Lung (tissue), 12 donors: ENCODE data around the gene RFPL3. TPM values are rescaled to one million over a fixed set of nuclear protein-coding genes. Genes with fewer than 3 reads are reported as not detected.

Source experiments
- ATAC-seq: fragments of 200-7000 bp; cut with Tn5 transposase; one replicate; pipeline ENCODE4 v1.9.1; 2020; ENCODE audit warnings: moderate number of reproducible peaks; ENCODE audit not compliant: insufficient read depth, low FRiP score
- DNase-seq, 3 donors: peaks; one replicate each; pipeline ENCODE4 v3.0.0-alpha.2; 2013 to 2017
- H3K27ac ChIP-seq, 2 donors: one replicate each; pipeline ENCODE4 v1.5.1; 2013; ENCODE audit warnings: mild to moderate bottlenecking in 2 of 2, moderate library complexity in 2 of 2, control low read depth in 1 of 2, inconsistent platforms in 1 of 2, low read depth in 1 of 2, low read length in 1 of 2
- H3K27me3 ChIP-seq, 3 donors: one replicate each; pipeline ENCODE4 v1.5.1; 2013; ENCODE audit warnings: low read length in 2 of 3; ENCODE audit not compliant: control insufficient read depth in 3 of 3, insufficient read depth in 3 of 3
- H3K36me3 ChIP-seq, 4 donors: one replicate each; pipeline ENCODE4 v1.5.1; 2013; ENCODE audit warnings: low read length in 4 of 4, mild to moderate bottlenecking in 1 of 4, moderate library complexity in 1 of 4; ENCODE audit not compliant: control insufficient read depth in 4 of 4, insufficient read depth in 4 of 4
- H3K4me1 ChIP-seq, 5 donors: one replicate each; pipeline ENCODE4 v1.5.1; 2013; ENCODE audit warnings: low read length in 5 of 5, mild to moderate bottlenecking in 2 of 5, moderate library complexity in 1 of 5; ENCODE audit not compliant: control insufficient read depth in 5 of 5, insufficient read depth in 5 of 5
- H3K4me3 ChIP-seq: one replicate; pipeline ENCODE4 v1.5.1; 2013; ENCODE audit warnings: mild to moderate bottlenecking, control low read depth, moderate library complexity
- H3K9ac ChIP-seq, 2 donors: one replicate each; pipeline ENCODE4 v1.5.1; 2013; ENCODE audit warnings: low read length in 2 of 2, control low read depth in 1 of 2; ENCODE audit not compliant: insufficient read depth in 1 of 2
- H3K9me3 ChIP-seq, 4 donors: one replicate each; pipeline ENCODE4 v1.5.1; 2013; ENCODE audit warnings: low read length in 3 of 4, mild to moderate bottlenecking in 1 of 4, moderate library complexity in 1 of 4; ENCODE audit not compliant: control insufficient read depth in 4 of 4, insufficient read depth in 3 of 4
- CTCF ChIP-seq: IDR thresholded peaks from 2 replicates; pipeline ENCODE4 v1.5.1; 2012; ENCODE audit warnings: mild to moderate bottlenecking; ENCODE audit errors: control extremely low read depth, extremely low read depth
- WGBS, 2 donors: extraction: QIAGEN DNeasy Blood & Tissue Kit; methylation state at CpG; one replicate each; pipeline ENCODE4 v1.1.7; 2013; 5-methylcytosine and 5-hydroxymethylcytosine counted together
- polyA plus RNA-seq, 2 donors: library from polyadenylated mRNA; stranded (reverse); fragments of 200-250 nt; gene quantifications; one replicate each; pipeline ENCODE4 v1.2.1, GENCODE V29; 2013
- total RNA-seq, 2 donors: library from RNA; depleted of rRNA in 1 of 2; stranded (reverse); fragments of >200 nt in 1 of 2; gene quantifications; one replicate each; pipeline ENCODE4 v1.2.1, GENCODE V29; 2014 to 2021
- donor health status: control.
- donor health status: control.
- donor health status: Bipolar disorder and iron deficiency.
- donor health status: healthy.
- donor health status: DM: yes; HTN: yes; CAD: no.

Gene RFPL3
- total and polyA plus RNA-seq, 4 donors, result not detected

GRCh38 chr22:32310777-32311176 lies 46.9 kb upstream of the RFPL3 start:
- H3K9ac ChIP-seq, result no peak overlapping the region
- no peaks in the 10 kb centered on the region for H3K27me3 ChIP-seq
- peaks cover 0 to 1% (median 0%) of the 10 kb centered on the region in 4 donors for H3K9me3 ChIP-seq
- ATAC-seq (no peak), DNase-seq (no peak)
- TF ChIP-seq CTCF, result no peak
- H3K36me3 ChIP-seq, result no peaks in the 10 kb centered on the region
- peaks cover 0 to 4% (median 0%) of the 10 kb centered on the region in 5 donors for H3K4me1 ChIP-seq
- H3K4me3 ChIP-seq, result no peak overlapping the region
- no peak overlapping the region for H3K27ac ChIP-seq
- WGBS, 2 donors, result 79 to 87% methylated on average over 5 of the region's 5 CpGs

- TF ChIP-seq CTCF, result no peak
- H3K36me3 ChIP-seq, result no peaks in the 10 kb centered on the region
- ATAC-seq (no peak), DNase-seq (no peak)
- H3K27ac ChIP-seq, result no peak overlapping the region
- H3K9me3 ChIP-seq, result peaks cover 0 to 1% (median 0%) of the 10 kb centered on the region in 4 donors
- H3K27me3 ChIP-seq, result no peaks in the 10 kb centered on the region
- no peak overlapping the region for H3K9ac ChIP-seq
- no peak overlapping the region for H3K4me3 ChIP-seq
- WGBS, 2 donors, result 80 to 82% methylated on average over 11 of the region's 11 CpGs
- H3K4me1 ChIP-seq, result peaks cover 0 to 3% (median 0%) of the 10 kb centered on the region in 5 donors
These were observed 46.1 kb upstream of the RFPL3 start for GRCh38 chr22:32311551-32312071.

GRCh38 chr22:32312748-32313147 lies 44.9 kb upstream of the RFPL3 start:
- Histone ChIP-seq H3K9ac (no peak overlapping the region), H3K4me3 (no peak overlapping the region), H3K36me3 (no peaks in the 10 kb centered on the region), H3K27ac (no peak overlapping the region), H3K9me3 (no peaks in the 10 kb centered on the region), H3K27me3 (no peaks in the 10 kb centered on the region), H3K4me1 (peaks cover 0 to 2% (median 0%) of the 10 kb centered on the region in 5 donors)
- ATAC-seq (no peak), DNase-seq (no peak)
- 82 to 87% methylated on average over 4 of the region's 4 CpGs for WGBS, 2 donors
- TF ChIP-seq CTCF, result no peak

GRCh38 chr22:32313532-32313931 lies 44.1 kb upstream of the RFPL3 start:
- no peak for TF ChIP-seq CTCF
- no peaks in the 10 kb centered on the region for H3K27me3 ChIP-seq
- no peak for ATAC-seq
- H3K27ac ChIP-seq, result no peak overlapping the region
- no peaks in the 10 kb centered on the region for H3K9me3 ChIP-seq
- no peak overlapping the region for H3K9ac ChIP-seq
- peaks cover 0 to 2% (median 0%) of the 10 kb centered on the region in 5 donors for H3K4me1 ChIP-seq
- no peak for DNase-seq
- H3K36me3 ChIP-seq, result no peaks in the 10 kb centered on the region
- H3K4me3 ChIP-seq, result no peak overlapping the region
